Measurements from ENCODE around the gene ADRA1B. TPM values are rescaled to one million over a fixed set of nuclear protein-coding genes. Genes with fewer than 3 reads are reported as not detected.
"Not testable (repeated sequence)": the region's sequence is repeated elsewhere in the genome, so short reads cannot be mapped to it uniquely, and the experiment has no call there.

Gene ADRA1B
- total RNA-seq, 1 donor from 2014 or later, result 1.3 TPM

DNA sequence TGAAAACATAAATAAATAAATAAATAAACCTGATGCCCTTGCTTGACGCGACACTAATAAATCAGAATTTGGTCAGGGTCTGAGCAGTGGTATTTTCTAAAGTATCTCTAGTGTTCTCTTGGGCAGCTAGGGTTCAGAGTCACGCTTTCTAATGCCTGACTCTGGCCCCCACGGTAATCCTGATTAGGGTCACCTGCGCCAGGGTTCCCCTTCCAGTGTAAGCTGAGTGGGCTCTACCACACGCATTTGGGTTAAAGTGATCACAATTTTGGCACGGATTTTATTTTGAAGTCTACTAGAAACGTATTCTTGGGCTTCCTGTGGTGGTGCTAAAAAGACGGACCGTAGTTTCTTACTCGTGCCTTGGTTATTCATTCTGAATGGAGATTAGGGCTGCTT, 93.3 kb downstream of the ADRA1B start:
- no peak for DNase-seq (ENCODE audit: extremely low read depth, low read depth, low spot score)

DNA sequence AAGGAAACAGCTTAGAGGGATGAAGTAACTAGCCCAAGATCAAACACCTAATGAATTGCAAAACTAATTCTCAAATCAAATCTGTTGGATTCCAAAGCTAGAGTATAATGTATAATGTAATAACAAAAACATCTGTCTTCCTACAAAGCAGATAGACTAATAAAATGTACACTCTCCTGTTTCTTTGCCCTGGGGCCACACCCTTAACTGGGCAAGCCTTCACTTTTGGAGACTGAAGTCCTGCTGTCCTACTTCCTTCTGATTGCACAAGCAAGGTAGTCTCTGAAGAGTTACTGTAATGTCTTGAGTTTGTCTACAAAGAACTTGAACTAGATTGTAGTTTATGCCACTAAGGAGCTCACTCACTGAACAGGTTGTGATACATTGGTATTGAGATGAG, 95.2 kb downstream of the ADRA1B start:
- no peak for DNase-seq (ENCODE audit: extremely low read depth, low read depth, low spot score)

DNA sequence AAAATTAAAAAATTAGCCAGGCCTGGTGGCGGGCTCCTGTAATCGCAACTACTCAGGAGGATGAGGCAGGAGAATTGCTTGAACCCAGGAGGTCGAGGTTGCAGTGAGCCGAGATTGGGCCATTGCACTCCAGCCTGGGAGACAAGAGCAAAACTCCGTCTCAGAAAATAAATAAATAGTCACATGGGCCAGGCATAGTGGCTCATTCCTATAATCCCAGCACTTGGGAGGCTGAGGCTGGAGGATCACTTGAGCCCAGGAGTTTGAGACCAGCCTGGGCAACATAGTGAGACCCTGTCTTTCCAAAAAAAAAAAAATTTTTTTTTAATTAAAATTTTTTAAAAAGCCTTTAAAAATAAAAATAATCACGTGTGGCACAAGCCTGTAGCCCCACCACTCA, 97.9 kb downstream of the ADRA1B start:
- DNase-seq (ENCODE audit: extremely low read depth, low read depth, low spot score), result not testable (repeated sequence)

DNA sequence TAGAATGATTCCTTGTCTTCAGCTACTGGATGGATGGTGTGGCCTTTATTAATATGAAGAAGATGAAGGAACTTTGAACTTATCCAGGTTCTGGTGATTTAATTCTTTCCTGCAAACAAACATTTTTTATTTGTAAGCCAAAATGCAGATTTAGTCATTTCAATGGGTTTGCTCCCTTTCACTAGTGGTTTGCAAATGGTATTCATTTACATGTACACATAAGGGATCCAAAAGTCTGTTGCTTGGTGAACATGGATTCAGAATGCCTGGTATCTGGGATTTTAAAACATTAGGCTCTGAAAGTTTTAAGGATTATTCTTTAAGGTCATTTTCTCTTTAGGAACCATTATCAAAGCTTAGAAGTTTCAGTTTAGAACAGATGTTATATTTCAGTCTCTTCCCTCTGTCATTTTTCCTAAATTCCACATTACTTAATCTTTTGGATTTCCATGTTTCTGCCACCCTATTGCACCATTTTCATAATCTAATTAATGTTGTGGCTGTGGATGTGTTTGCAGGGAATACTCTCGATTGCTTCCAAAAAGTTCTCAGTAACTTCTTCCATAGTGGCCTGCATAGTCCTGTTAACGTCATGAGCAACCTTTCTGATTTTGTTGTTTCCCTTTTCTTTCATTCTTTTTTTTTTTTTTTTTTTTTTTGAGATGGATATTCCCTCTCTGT, 102.8 kb downstream of the ADRA1B start:
- DNase-seq (ENCODE audit: extremely low read depth, low read depth, low spot score), result no peak

DNA sequence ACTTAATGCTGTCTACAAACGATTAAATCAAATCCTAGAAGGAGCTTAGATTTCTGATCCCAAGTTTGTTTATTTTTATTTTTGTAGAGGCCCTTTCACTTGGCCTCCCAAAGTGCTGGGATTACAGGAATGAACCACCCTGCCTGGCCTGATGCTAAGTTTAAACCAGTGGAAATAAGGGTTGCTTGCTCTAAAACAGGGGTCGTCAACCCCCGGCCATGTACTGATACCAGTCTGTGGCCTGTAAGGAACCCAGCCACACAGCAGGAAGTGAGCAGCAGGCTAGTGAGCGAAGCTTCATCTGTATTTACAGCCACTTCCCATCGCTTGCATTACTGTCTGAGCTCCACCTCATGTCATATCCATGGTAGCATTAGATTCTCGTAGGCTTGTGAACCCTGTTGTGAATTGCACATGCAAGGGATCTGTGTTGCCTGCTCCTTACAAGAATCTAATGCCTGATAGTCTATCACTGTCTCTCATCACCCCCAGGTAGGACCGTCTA, 104.0 kb downstream of the ADRA1B start:
- no peak for DNase-seq (ENCODE audit: extremely low read depth, low read depth, low spot score)

DNA sequence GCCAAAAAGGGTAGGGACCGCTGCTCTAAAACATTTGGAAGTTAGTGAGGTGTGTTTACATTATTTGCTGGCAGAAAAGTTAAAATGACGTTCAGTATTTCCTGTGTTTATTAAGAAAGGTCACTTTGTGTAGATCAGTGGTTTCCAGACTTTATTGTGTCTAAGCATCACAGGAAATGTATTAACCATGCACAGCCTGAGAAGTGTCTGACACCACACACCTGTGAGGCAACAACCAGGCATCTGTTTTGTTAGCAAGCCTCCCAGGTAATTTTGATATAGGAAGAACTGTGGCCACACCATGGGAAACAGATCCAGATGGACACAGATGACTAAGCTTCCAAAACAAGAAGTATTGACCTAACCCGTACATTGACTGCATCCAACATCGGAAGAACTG, 104.7 kb downstream of the ADRA1B start:
- DNase-seq (ENCODE audit: extremely low read depth, low read depth, low spot score), result peak; percentile 44

DNA sequence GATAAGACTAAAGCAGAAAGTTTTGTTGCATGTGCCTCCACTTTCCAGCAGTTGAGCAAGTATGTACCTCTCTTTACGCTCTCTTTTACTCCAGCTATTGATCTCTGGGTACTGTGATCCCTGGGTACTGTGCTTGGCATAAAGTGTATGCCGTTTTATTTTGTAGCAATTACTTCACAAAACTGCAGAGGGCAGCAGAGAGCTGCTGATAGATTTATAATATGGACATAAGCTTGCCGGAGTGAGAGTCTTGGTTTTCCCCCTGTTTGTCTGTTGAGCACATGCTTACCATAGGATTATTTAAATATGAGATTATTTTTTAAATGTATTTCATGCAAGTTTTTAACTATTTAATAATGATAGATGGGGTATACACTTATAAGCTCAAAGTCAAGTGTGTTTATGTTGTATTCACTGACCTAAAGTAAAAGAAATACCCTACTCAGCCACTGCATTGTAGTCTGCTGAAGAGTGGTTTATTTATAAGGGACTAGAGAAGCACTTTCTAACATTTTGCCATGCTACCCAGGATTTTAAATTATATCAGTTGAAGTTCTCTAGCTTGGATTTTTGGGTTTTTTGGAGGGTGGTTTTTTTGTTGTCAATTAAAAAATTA, 105.7 kb downstream of the ADRA1B start:
- peak; percentile 66 for DNase-seq (ENCODE audit: extremely low read depth, low read depth, low spot score)

Other genes with a start within 250 kb of the ADRA1B start
- 45.8 and 74.3 TPM in 2 replicates for gene TTC1, start 92.7 kb downstream of the ADRA1B start, total RNA-seq
- gene PWWP2A, start 203.0 kb downstream of the ADRA1B start, total RNA-seq, result 25.8 and 28.2 TPM in 2 replicates

All from glomerular endothelial cell (primary cell).